Upper lobe of left lung (tissue), 6 donors: ENCODE data around the gene FHDC1. TPM values are rescaled to one million over a fixed set of nuclear protein-coding genes. Genes with fewer than 3 reads are reported as not detected.

Source experiments
- ATAC-seq, 2 donors: fragments of 200-7000 bp; cut with Tn5 transposase; one replicate each; pipeline ENCODE4 v1.9.1; 2022; ENCODE audit warnings: mild to moderate bottlenecking in 2 of 2, moderate library complexity in 2 of 2; ENCODE audit not compliant: low FRiP score in 2 of 2
- DNase-seq, 2 donors: peaks; one replicate each; pipeline ENCODE4 v3.0.0-alpha.2; 2019 to 2020
- H3K27ac ChIP-seq, 4 donors: fragments of 200-600 bp; sonication (generic); one replicate each; pipeline ENCODE4 v1.5.1; 2016 to 2019
- H3K27me3 ChIP-seq, 4 donors: fragments of 200-600 bp; sonication (generic); one replicate each; pipeline ENCODE4 v1.5.1; 2017 to 2019
- H3K36me3 ChIP-seq, 4 donors: fragments of 200-600 bp; sonication (generic); one replicate each; pipeline ENCODE4 v1.5.1; 2016 to 2019
- H3K4me1 ChIP-seq, 4 donors: fragments of 200-600 bp; sonication (generic); one replicate each; pipeline ENCODE4 v1.5.1; 2018 to 2019
- H3K4me3 ChIP-seq, 4 donors: fragments of 200-600 bp; sonication (generic); one replicate each; pipeline ENCODE4 v1.5.1; 2017 to 2019; ENCODE audit warnings: mild to moderate bottlenecking in 2 of 4, moderate library complexity in 1 of 4
- H3K9me3 ChIP-seq, 4 donors: fragments of 200-600 bp; sonication (generic); one replicate each; pipeline ENCODE4 v1.5.1; 2018 to 2019
- EP300 ChIP-seq, 4 donors: sonication (generic); formaldehyde crosslinking; IDR thresholded peaks; one replicate each; pipeline ENCODE4 v1.5.1; 2017; ENCODE audit warnings: antibody characterized with exemption in 4 of 4, control low read depth in 2 of 4
- POLR2A ChIP-seq, 4 donors: fragments of 450-650 bp; IDR thresholded peaks; one replicate each; pipeline ENCODE4 v1.5.1; 2016 to 2017; ENCODE audit warnings: antibody characterized with exemption in 4 of 4, mild to moderate bottlenecking in 2 of 4
- POLR2AphosphoS5 ChIP-seq, 2 donors: sonication (generic); formaldehyde crosslinking; IDR thresholded peaks; one replicate each; pipeline ENCODE4 v1.5.1; 2017; ENCODE audit warnings: antibody characterized with exemption in 2 of 2
- WGBS, 2 donors: methylation state at CpG; one replicate each; pipeline ENCODE4 v1.1.5; 2017 to 2018; 5-methylcytosine and 5-hydroxymethylcytosine counted together
- total RNA-seq, 6 donors: library from RNA; depleted of rRNA in 4 of 6; stranded (reverse); fragments of >200 nt in 4 of 6; gene quantifications; one replicate each; pipeline versions ENCODE4 v1.1.0 to v1.2.1, GENCODE V29; 2016 to 2021
- TF ChIP-seq, protein P1 (sequence below), 6 experiments: fragments of 450-650 bp in 4 of 6; fragments of 200-600 bp in 2 of 6; sonication (generic) in 2 of 6; IDR thresholded peaks; one replicate each; pipeline ENCODE4 v1.5.1; 2016 to 2019; ENCODE audit warnings: antibody characterized with exemption in 6 of 6
- donor health status: DM: no; HTN: no; CAD: no; lungs with moderate emphysema.
- donor health status: DM: no; HTN: yes; CAD: no; lungs with severe emphysema.

The FHDC1 gene
- total RNA-seq, 6 donors from 2014 or later: 23.3 to 44.7 (median 29.7) TPM

DNA sequence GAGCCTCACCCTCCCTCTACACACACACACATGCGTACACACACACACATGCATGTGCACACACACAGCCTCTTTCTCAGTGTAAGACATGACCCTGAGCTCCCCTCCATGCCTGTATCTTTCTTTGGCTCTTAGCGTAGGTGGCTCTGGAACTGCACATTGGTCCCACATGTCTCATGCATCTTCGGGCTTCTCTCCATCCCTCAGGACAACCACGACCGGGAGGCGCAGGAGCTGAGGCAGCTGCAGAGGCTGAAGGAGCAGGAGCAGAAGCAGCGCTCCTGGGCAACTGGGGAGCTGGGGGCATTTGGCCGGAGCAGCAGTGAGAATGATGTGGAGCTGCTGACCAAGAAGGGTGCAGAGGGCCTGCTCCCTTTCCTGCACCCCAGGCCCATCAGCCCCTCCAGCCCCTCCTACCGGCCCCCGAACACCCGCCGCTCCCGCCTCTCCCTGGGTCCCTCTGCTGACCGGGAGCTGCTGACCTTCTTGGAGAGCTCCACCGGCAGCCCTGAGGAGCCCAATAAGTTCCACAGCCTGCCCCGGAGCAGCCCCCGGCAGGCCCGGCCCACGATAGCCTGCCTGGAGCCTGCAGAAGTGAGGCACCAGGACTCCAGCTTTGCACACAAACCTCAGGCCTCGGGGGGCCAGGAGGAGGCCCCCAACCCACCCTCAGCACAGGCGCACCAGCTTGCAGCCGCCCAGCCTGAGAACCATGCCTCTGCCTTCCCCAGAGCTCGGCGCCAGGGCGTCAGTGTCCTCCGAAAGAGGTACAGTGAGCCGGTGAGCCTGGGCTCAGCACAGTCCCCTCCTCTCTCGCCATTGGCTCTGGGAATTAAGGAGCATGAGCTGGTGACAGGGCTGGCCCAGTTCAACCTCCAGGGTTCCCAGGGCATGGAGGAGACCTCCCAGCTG, 38.6 kb downstream of the FHDC1 start:
- DNase-seq: peak in 1 of 2 donors; percentile 71
- H3K4me3 ChIP-seq: no peak overlapping the region

GRCh38 chr4:152975380-152976211, 39.5 kb downstream of the FHDC1 start:
- ATAC-seq: no peak
- WGBS, 2 donors: 94 to 97% methylated on average over 17 to 27 of the region's 38 CpGs

More for the DNA sequence above, 38.6 kb downstream of the FHDC1 start:
- Histone ChIP-seq H3K27ac (no peak overlapping the region), H3K36me3 (peaks cover 0 to 31% (median 9%) of the 10 kb centered on the region in 4 donors), H3K27me3 (no peaks in the 10 kb centered on the region), H3K9me3 (no peaks in the 10 kb centered on the region), H3K4me1 (peaks cover 0 to 13% (median 4%) of the 10 kb centered on the region in 4 donors)
- TF ChIP-seq, protein P1, sequence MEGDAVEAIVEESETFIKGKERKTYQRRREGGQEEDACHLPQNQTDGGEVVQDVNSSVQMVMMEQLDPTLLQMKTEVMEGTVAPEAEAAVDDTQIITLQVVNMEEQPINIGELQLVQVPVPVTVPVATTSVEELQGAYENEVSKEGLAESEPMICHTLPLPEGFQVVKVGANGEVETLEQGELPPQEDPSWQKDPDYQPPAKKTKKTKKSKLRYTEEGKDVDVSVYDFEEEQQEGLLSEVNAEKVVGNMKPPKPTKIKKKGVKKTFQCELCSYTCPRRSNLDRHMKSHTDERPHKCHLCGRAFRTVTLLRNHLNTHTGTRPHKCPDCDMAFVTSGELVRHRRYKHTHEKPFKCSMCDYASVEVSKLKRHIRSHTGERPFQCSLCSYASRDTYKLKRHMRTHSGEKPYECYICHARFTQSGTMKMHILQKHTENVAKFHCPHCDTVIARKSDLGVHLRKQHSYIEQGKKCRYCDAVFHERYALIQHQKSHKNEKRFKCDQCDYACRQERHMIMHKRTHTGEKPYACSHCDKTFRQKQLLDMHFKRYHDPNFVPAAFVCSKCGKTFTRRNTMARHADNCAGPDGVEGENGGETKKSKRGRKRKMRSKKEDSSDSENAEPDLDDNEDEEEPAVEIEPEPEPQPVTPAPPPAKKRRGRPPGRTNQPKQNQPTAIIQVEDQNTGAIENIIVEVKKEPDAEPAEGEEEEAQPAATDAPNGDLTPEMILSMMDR (IDR thresholded peaks at IDR 0.05): no peak
- TF ChIP-seq POLR2AphosphoS5 (IDR thresholded peaks at IDR 0.05) (no peak), POLR2A (IDR thresholded peaks at IDR 0.05) (no peak), EP300 (IDR thresholded peaks at IDR 0.05) (no peak)
- no peak for ATAC-seq
- 95 to 98% methylated on average over 12 to 28 of the region's 28 CpGs for WGBS, 2 donors

DNA sequence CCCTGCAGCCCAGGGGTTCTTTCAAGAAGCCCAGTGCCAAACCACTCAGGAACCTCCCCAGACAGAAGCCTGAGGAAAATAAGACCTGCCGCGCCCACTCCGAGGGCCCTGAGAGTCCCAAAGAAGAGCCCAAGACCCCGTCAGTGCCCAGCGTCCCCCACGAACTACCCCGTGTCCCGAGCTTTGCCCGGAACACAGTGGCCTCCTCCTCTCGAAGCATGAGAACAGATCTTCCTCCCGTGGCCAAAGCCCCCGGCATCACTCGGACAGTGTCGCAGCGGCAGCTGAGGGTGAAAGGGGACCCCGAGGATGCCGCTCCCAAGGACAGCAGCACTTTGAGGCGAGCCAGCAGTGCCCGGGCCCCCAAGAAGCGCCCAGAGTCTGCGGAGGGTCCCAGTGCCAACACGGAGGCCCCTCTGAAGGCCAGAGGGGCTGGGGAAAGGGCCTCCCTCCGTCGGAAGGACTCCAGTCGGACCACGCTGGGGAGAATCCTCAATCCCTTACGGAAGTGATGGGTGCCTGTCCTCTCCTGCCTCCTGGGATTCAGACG, 40.2 kb downstream of the FHDC1 start:
- ATAC-seq: no peak
- 92 to 95% methylated on average over 5 to 28 of the region's 28 CpGs for WGBS, 2 donors
- no peaks in the 10 kb centered on the region for H3K4me1 ChIP-seq
- H3K27me3 ChIP-seq: no peaks in the 10 kb centered on the region
- no peaks in the 10 kb centered on the region for H3K9me3 ChIP-seq
- peaks cover 0 to 31% (median 9%) of the 10 kb centered on the region in 4 donors for H3K36me3 ChIP-seq
- TF ChIP-seq, protein P1 (IDR thresholded peaks at IDR 0.05): no peak
- TF ChIP-seq EP300 (IDR thresholded peaks at IDR 0.05) (no peak), POLR2AphosphoS5 (IDR thresholded peaks at IDR 0.05) (no peak), POLR2A (IDR thresholded peaks at IDR 0.05) (no peak)
- H3K4me3 ChIP-seq: no peak overlapping the region
- no peak overlapping the region for H3K27ac ChIP-seq
- peak in 1 of 2 donors; percentile 70 for DNase-seq

More at GRCh38 chr4:152975380-152976211, 39.5 kb downstream of the FHDC1 start:
- peaks cover 0 to 31% (median 9%) of the 10 kb centered on the region in 4 donors for H3K36me3 ChIP-seq
- peak in 1 of 2 donors; percentile 79 for DNase-seq
- peaks cover 0 to 6% (median 0%) of the 10 kb centered on the region in 4 donors for H3K4me1 ChIP-seq
- TF ChIP-seq POLR2A (IDR thresholded peaks at IDR 0.05): no peak
- TF ChIP-seq, protein P1 (IDR thresholded peaks at IDR 0.05): no peak
- TF ChIP-seq POLR2AphosphoS5 (IDR thresholded peaks at IDR 0.05): no peak
- no peak for TF ChIP-seq EP300 (IDR thresholded peaks at IDR 0.05)
- H3K9me3 ChIP-seq: no peaks in the 10 kb centered on the region
- H3K27me3 ChIP-seq: no peaks in the 10 kb centered on the region
- no peak overlapping the region for H3K4me3 ChIP-seq
- no peak overlapping the region for H3K27ac ChIP-seq

DNA sequence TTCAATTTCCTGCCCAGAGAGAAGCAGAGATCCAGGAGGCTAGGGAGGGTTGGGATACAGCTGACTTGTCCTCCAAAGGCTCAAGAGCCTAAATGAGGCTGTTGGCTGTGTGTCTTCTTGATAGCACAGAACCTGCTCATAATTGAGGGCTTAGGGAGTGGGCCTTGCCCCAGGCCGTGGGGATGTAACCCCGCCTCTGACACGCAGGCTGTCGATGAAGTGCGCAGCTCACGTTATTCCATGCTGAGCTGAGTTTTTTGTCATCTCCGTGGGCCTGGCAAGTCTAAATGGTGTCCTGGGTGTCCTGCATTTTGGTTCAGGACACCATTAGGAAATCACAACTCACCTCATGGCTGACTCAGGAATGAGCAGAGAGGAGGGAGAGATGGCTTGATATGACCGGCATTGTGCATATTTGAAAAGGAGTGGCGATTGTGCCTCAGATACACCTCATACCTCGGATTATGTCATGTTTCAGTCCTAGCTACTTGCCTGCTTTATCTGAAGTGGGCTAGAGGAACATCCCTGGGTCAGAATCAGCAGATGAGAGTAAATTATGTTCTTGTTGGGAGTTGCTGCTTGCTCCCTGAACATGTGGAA, 43.7 kb downstream of the FHDC1 start:
- H3K4me1 ChIP-seq: no peaks in the 10 kb centered on the region
- TF ChIP-seq, protein P1 (IDR thresholded peaks at IDR 0.05): no peak
- TF ChIP-seq EP300 (IDR thresholded peaks at IDR 0.05) (no peak), POLR2A (IDR thresholded peaks at IDR 0.05) (no peak), POLR2AphosphoS5 (IDR thresholded peaks at IDR 0.05) (no peak)
- no peaks in the 10 kb centered on the region for H3K9me3 ChIP-seq
- no peaks in the 10 kb centered on the region for H3K27me3 ChIP-seq
- H3K4me3 ChIP-seq: no peak overlapping the region
- no peak overlapping the region for H3K27ac ChIP-seq
- WGBS, 2 donors: 91 to 95% methylated on average over 6 to 10 of the region's 10 CpGs
- DNase-seq (no peak), ATAC-seq (no peak)
- H3K36me3 ChIP-seq: peaks cover 0 to 17% (median 5%) of the 10 kb centered on the region in 4 donors
